SK-N-SH (cell line): Measurements from ENCODE around the gene CD70. TPM values are rescaled to one million over a fixed set of nuclear protein-coding genes. Genes with fewer than 3 reads are reported as not detected.
A peak's percentile ranks its signal among the peaks of the same experiment; 100 is the strongest.

Experiments
- CTCF ChIA-PET: fragments of 300-600, 350-600 bp; formaldehyde crosslinking; extraction: SDS; loops from one replicate; lab custom pipeline; 2021; lab: Yijun Ruan, JAX
- POLR2A ChIA-PET: fragments of 350-600 bp; sonication (Branson Sonifier 250); formaldehyde crosslinking; extraction: SDS; loops from one replicate; lab custom pipeline; 2020; ENCODE audit warnings: antibody characterized with exemption, inconsistent platforms; lab: Yijun Ruan, JAX
- DNase-seq: peaks from one replicate; pipeline ENCODE4 v3.0.0; 2012
- H2AFZ ChIP-seq: fragments of 200-600 bp; sonication (generic); 2 replicates; pipeline ENCODE4 v1.8.1; 2016; ENCODE audit warnings: antibody characterized with exemption, mild to moderate bottlenecking, low read depth
- H3F3A ChIP-seq: fragments of 200-600 bp; sonication (generic); replicated peaks from 2 replicates; pipeline ENCODE3; 2016; ENCODE audit warnings: antibody characterized with exemption, mild to moderate bottlenecking; ENCODE audit not compliant: insufficient read depth
- H3K27ac ChIP-seq, 2 experiments: fragments of 200-500 bp in 1 of 2; fragments of 200-600 bp in 1 of 2; sonication (Bioruptor generic) in 1 of 2; sonication (generic), shearing (Covaris generic) in 1 of 2; 2 replicates each; pipeline versions ENCODE4 v1.5.1 to v1.6.1; 2014 to 2016; ENCODE audit warnings: low read depth in 2 of 2, inconsistent platforms in 1 of 2, low read length in 1 of 2, mild to moderate bottlenecking in 1 of 2, mixed read lengths in 1 of 2
- H3K27me3 ChIP-seq: fragments of 200-600 bp; sonication (generic), shearing (Covaris generic); 2 replicates; pipeline ENCODE4 v1.6.1; 2016; ENCODE audit warnings: mixed run types; ENCODE audit not compliant: insufficient read depth
- H3K36me3 ChIP-seq, 2 experiments: fragments of 200-500 bp in 1 of 2; fragments of 200-600 bp in 1 of 2; sonication (Bioruptor generic) in 1 of 2; sonication (generic) in 1 of 2; replicated peaks in 1 of 2; 2 replicates each; pipeline versions ENCODE3 to v1.5.1; 2014 to 2016; ENCODE audit warnings: low read length in 1 of 2, mild to moderate bottlenecking in 1 of 2; ENCODE audit not compliant: insufficient read depth in 2 of 2, control insufficient read depth in 1 of 2
- H3K4me1 ChIP-seq, 2 experiments: fragments of 200-500 bp in 1 of 2; fragments of 200-600 bp in 1 of 2; sonication (Bioruptor generic) in 1 of 2; sonication (generic), shearing (Covaris generic) in 1 of 2; 2 replicates each; pipeline versions ENCODE4 v1.5.1 to v1.6.1; 2014 to 2016; ENCODE audit warnings: low read depth in 1 of 2, low read length in 1 of 2, mixed run types in 1 of 2; ENCODE audit not compliant: insufficient read depth in 2 of 2, control insufficient read depth in 1 of 2
- H3K4me2 ChIP-seq: fragments of 200-600 bp; sonication (generic), shearing (Covaris generic); 2 replicates; pipeline ENCODE4 v1.6.1; 2017; ENCODE audit warnings: mixed run types
- H3K4me3 ChIP-seq, 2 experiments: fragments of 200-500 bp in 1 of 2; fragments of 200-600 bp in 1 of 2; sonication (Bioruptor generic) in 1 of 2; sonication (generic), shearing (Covaris generic) in 1 of 2; 2 replicates each; pipeline versions ENCODE4 v1.5.1 to v1.8.1; 2014 to 2016; ENCODE audit warnings: low read depth in 2 of 2, inconsistent platforms in 1 of 2, low read length in 1 of 2, mild to moderate bottlenecking in 1 of 2, mixed read lengths in 1 of 2, moderate library complexity in 1 of 2
- H3K79me2 ChIP-seq: fragments of 200-600 bp; sonication (generic); 2 replicates; pipeline ENCODE4 v1.8.1; 2017; ENCODE audit warnings: mild to moderate bottlenecking; ENCODE audit not compliant: insufficient read depth
- H3K9ac ChIP-seq: fragments of 200-600 bp; sonication (generic); 2 replicates; pipeline ENCODE4 v1.6.1; 2017; ENCODE audit warnings: mixed run types
- H3K9me2 ChIP-seq: fragments of 200-600 bp; sonication (generic); 2 replicates; pipeline ENCODE4 v1.6.1; 2017; ENCODE audit warnings: mixed run types
- H3K9me3 ChIP-seq: fragments of 200-600 bp; sonication (generic); 2 replicates; pipeline ENCODE4 v1.6.1; 2017; ENCODE audit warnings: mixed run types, mild to moderate bottlenecking, moderate library complexity
- H4K20me1 ChIP-seq: fragments of 200-600 bp; sonication (generic); 2 replicates; pipeline ENCODE4 v1.6.1; 2017; ENCODE audit warnings: mild to moderate bottlenecking, mixed run types; ENCODE audit not compliant: insufficient read depth
- ELF1 ChIP-seq: IDR thresholded peaks from 2 replicates; pipeline ENCODE4 v1.4.0; 2012
- EZH2phosphoT487 ChIP-seq: fragments of 200-600 bp; sonication (generic); IDR thresholded peaks from 2 replicates; pipeline ENCODE4 v1.6.1; 2017; ENCODE audit warnings: low read depth, mixed run types, mild to moderate bottlenecking, antibody characterized with exemption, moderate library complexity, borderline replicate concordance
- FOXJ3 ChIP-seq: sonication (generic); formaldehyde crosslinking; IDR thresholded peaks from 2 replicates; pipeline ENCODE4 v1.5.1; 2020; ENCODE audit warnings: mild to moderate bottlenecking, missing genetic modification reagents
- FOXM1 ChIP-seq: IDR thresholded peaks from 2 replicates; pipeline ENCODE4 v1.4.0; 2012; ENCODE audit warnings: low read depth, mild to moderate bottlenecking
- GATA2 ChIP-seq: sonication (generic); formaldehyde crosslinking; IDR thresholded peaks from 2 replicates; pipeline ENCODE4 v1.5.0; 2020; ENCODE audit warnings: mild to moderate bottlenecking, missing genetic modification reagents
- MEF2A ChIP-seq: IDR thresholded peaks from 2 replicates; pipeline ENCODE4 v1.4.0; 2012; ENCODE audit warnings: low read depth, borderline replicate concordance
- MXI1 ChIP-seq: IDR thresholded peaks from 2 replicates; pipeline ENCODE4 v1.6.1; 2012; ENCODE audit warnings: mild to moderate bottlenecking, low read depth, low read length, improper control_type of control experiment
- RAD21 ChIP-seq: IDR thresholded peaks from 2 replicates; pipeline ENCODE4 v1.6.1; 2012; ENCODE audit warnings: mild to moderate bottlenecking, low read length
- RXRA ChIP-seq: IDR thresholded peaks from 2 replicates; pipeline ENCODE4 v1.4.0; 2012; ENCODE audit warnings: low read depth, mild to moderate bottlenecking, borderline replicate concordance
- SMC3 ChIP-seq: IDR thresholded peaks from 2 replicates; pipeline ENCODE4 v1.6.1; 2012; ENCODE audit warnings: low read depth, low read length, improper control_type of control experiment
- TAF1 ChIP-seq: IDR thresholded peaks from 2 replicates; pipeline ENCODE4 v1.6.1; 2012; ENCODE audit warnings: low read depth, mild to moderate bottlenecking, low read length, moderate library complexity, borderline replicate concordance
- TEAD4 ChIP-seq: IDR thresholded peaks from 2 replicates; pipeline ENCODE4 v1.4.0; 2012; ENCODE audit warnings: mild to moderate bottlenecking, borderline replicate concordance; ENCODE audit not compliant: insufficient read depth
- WGBS: methylation state at CpG from one replicate; pipeline ENCODE4 v1.1.6; 2017; ENCODE audit warnings: low lambda C conversion rate; 5-methylcytosine and 5-hydroxymethylcytosine counted together
- polyA plus RNA-seq, 3 experiments: library from polyadenylated mRNA; depleted of rRNA; stranded (reverse); fragments of >200 nt; gene quantifications; 2 replicates each; pipeline ENCODE4 v1.2.3, GENCODE V29; 2012
- TF ChIP-seq, protein P1 (sequence below): fragments of 200-600 bp; sonication (generic); IDR thresholded peaks from 2 replicates; pipeline ENCODE4 v1.6.1; 2017; ENCODE audit warnings: antibody characterized with exemption, mild to moderate bottlenecking, moderate library complexity
- TF ChIP-seq, protein P2 (sequence below): IDR thresholded peaks from 2 replicates; pipeline ENCODE4; 2012
- TF ChIP-seq, protein P3 (sequence below): IDR thresholded peaks from 2 replicates; pipeline ENCODE4 v1.4.0; 2012; ENCODE audit warnings: low read depth, borderline replicate concordance
- TF ChIP-seq, protein P4 (sequence below): IDR thresholded peaks from 2 replicates; pipeline ENCODE4 v1.6.1; 2012; ENCODE audit warnings: mild to moderate bottlenecking, low read depth, low read length, moderate library complexity

The CD70 gene
- polyA plus RNA-seq, 1 of the 3 experiments (the other 2 are of a cell fraction): 142 TPM

DNA sequence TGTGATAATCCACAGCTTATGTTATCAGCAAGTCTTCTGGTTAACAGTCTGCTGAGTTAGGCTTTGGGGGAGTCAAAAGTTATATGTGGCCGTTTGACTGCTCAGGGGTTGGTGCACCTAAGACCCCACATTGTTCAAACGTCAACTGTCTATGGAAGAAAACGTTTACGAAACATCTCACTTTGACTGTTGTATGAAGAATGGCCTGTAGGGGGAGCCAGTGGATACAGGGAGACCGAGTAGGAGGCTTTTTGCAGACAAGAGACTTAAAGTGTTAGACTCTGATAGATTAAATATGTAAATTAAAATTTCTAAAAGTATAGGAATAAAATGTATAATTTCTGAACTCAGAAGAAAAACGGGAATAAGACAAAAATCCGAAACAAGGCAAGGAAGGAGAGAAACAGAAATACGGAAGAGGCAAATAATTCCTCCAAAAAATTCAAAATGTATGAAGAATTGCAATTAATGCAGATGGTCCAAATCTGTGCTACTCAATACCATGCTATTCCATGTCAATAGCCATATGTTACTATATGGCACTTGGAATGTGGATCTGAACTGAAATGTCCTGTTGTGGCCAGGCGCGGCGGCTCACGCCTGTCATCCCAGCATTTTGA is 41.2 kb upstream of the CD70 start:
- no peaks in the 10 kb centered on the region for H4K20me1 ChIP-seq
- no peaks in the 10 kb centered on the region for H3K79me2 ChIP-seq
- TF ChIP-seq, protein P1, sequence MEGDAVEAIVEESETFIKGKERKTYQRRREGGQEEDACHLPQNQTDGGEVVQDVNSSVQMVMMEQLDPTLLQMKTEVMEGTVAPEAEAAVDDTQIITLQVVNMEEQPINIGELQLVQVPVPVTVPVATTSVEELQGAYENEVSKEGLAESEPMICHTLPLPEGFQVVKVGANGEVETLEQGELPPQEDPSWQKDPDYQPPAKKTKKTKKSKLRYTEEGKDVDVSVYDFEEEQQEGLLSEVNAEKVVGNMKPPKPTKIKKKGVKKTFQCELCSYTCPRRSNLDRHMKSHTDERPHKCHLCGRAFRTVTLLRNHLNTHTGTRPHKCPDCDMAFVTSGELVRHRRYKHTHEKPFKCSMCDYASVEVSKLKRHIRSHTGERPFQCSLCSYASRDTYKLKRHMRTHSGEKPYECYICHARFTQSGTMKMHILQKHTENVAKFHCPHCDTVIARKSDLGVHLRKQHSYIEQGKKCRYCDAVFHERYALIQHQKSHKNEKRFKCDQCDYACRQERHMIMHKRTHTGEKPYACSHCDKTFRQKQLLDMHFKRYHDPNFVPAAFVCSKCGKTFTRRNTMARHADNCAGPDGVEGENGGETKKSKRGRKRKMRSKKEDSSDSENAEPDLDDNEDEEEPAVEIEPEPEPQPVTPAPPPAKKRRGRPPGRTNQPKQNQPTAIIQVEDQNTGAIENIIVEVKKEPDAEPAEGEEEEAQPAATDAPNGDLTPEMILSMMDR: peak; percentile 87
- TF ChIP-seq MEF2A (no peak), RXRA (no peak), FOXJ3 (no peak), FOXM1 (no peak), EZH2phosphoT487 (no peak), MXI1 (no peak), RAD21 (peak; percentile 66), TEAD4 (no peak), TAF1 (no peak), SMC3 (peak; percentile 48)
- TF ChIP-seq, protein P2, sequence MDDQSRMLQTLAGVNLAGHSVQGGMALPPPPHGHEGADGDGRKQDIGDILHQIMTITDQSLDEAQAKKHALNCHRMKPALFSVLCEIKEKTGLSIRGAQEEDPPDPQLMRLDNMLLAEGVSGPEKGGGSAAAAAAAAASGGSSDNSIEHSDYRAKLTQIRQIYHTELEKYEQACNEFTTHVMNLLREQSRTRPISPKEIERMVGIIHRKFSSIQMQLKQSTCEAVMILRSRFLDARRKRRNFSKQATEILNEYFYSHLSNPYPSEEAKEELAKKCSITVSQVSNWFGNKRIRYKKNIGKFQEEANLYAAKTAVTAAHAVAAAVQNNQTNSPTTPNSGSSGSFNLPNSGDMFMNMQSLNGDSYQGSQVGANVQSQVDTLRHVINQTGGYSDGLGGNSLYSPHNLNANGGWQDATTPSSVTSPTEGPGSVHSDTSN: no peak
- TF ChIP-seq, protein P3, sequence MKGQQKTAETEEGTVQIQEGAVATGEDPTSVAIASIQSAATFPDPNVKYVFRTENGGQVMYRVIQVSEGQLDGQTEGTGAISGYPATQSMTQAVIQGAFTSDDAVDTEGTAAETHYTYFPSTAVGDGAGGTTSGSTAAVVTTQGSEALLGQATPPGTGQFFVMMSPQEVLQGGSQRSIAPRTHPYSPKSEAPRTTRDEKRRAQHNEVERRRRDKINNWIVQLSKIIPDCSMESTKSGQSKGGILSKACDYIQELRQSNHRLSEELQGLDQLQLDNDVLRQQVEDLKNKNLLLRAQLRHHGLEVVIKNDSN: no peak
- ChIA-PET CTCF (interaction anchor here (0.6 to 2.7 kb wide), 14 partner anchors 7 to 300 kb away, joined by 3 to 19 read pairs (median 4); no protein-coding TSS in a partner anchor), POLR2A (no interaction called here)
- H3K9me2 ChIP-seq: no peaks in the 10 kb centered on the region
- H3K36me3 ChIP-seq: no peaks in the 10 kb centered on the region
- 31% methylated on average over 12 of the region's 12 CpGs for WGBS
- H3K9ac ChIP-seq: no peak overlapping the region
- peak overlapping the region in 1 of 2 experiments; percentile 4; a peak in 1 of 4 replicates for H3K4me3 ChIP-seq
- DNase-seq: peak; percentile 58
- no peaks in the 10 kb centered on the region for H3K4me1 ChIP-seq
- no peak overlapping the region for H3K4me2 ChIP-seq
- H3K27ac ChIP-seq: no peak overlapping the region
- H3F3A ChIP-seq: no peaks in the 10 kb centered on the region
- no peak overlapping the region for H2AFZ ChIP-seq
- H3K9me3 ChIP-seq: no peaks in the 10 kb centered on the region
- H3K27me3 ChIP-seq: peaks cover 12% of the 10 kb centered on the region; the same call in 1 of the 2 replicates

DNA sequence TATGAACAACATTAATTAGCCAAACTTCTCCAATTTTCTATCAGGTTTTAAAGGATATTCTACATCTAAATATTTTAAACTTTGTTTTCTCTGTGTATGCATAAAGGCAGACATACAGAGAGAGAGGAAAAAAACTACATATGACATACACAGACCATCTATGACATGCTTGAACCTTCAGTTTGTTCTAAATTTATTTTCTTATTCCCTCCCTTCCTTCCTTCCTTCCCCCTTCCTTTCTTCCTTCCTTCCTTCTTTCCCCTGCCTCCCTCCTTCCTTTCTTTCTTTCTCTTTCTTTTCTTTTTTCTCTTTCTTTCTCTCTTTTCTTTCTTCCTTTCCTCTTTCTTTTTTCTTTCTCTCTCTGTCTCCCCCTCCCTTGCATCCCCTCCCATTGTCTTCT is 35.8 kb upstream of the CD70 start:
- Histone ChIP-seq H3K36me3 (no peaks in the 10 kb centered on the region), H3F3A (no peaks in the 10 kb centered on the region), H2AFZ (no peak overlapping the region), H3K79me2 (no peaks in the 10 kb centered on the region), H3K27ac (no peak overlapping the region), H3K4me3 (no peak overlapping the region), H3K9me3 (no peaks in the 10 kb centered on the region), H3K9ac (no peak overlapping the region), H3K9me2 (no peaks in the 10 kb centered on the region), H4K20me1 (no peaks in the 10 kb centered on the region), H3K4me1 (no peaks in the 10 kb centered on the region), H3K4me2 (no peak overlapping the region), H3K27me3 (peaks cover 17% of the 10 kb centered on the region; the same call in 1 of the 2 replicates)
- POLR2A ChIA-PET: no interaction called here
- no peak for DNase-seq
- CTCF ChIA-PET: interaction anchor here (0.9 kb wide), 1 partner anchor 15 kb away, joined by 3 read pairs; no protein-coding TSS in a partner anchor
- TF ChIP-seq GATA2 (CRISPR knock-in tag) (no peak), ELF1 (no peak), MEF2A (no peak), RAD21 (no peak)
- TF ChIP-seq, protein P1: no peak
- TF ChIP-seq, protein P2: no peak
- TF ChIP-seq, protein P4, sequence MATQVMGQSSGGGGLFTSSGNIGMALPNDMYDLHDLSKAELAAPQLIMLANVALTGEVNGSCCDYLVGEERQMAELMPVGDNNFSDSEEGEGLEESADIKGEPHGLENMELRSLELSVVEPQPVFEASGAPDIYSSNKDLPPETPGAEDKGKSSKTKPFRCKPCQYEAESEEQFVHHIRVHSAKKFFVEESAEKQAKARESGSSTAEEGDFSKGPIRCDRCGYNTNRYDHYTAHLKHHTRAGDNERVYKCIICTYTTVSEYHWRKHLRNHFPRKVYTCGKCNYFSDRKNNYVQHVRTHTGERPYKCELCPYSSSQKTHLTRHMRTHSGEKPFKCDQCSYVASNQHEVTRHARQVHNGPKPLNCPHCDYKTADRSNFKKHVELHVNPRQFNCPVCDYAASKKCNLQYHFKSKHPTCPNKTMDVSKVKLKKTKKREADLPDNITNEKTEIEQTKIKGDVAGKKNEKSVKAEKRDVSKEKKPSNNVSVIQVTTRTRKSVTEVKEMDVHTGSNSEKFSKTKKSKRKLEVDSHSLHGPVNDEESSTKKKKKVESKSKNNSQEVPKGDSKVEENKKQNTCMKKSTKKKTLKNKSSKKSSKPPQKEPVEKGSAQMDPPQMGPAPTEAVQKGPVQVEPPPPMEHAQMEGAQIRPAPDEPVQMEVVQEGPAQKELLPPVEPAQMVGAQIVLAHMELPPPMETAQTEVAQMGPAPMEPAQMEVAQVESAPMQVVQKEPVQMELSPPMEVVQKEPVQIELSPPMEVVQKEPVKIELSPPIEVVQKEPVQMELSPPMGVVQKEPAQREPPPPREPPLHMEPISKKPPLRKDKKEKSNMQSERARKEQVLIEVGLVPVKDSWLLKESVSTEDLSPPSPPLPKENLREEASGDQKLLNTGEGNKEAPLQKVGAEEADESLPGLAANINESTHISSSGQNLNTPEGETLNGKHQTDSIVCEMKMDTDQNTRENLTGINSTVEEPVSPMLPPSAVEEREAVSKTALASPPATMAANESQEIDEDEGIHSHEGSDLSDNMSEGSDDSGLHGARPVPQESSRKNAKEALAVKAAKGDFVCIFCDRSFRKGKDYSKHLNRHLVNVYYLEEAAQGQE: no peak
